GM12878 (cell line): ENCODE results near the gene GPR148. TPM values are rescaled to one million over a fixed set of nuclear protein-coding genes. Genes with fewer than 3 reads are reported as not detected.
A peak's percentile ranks its signal among the peaks of the same experiment; 100 is the strongest.

Experiments used
- BACH1 ChIP-seq: fragments of 450-650 bp; IDR thresholded peaks from 2 replicates; pipeline ENCODE4 v1.6.1; 2017; ENCODE audit warnings: mild to moderate bottlenecking, borderline replicate concordance
- BHLHE40 ChIP-seq, 2 experiments: fragments of 450-650 bp in 1 of 2; IDR thresholded peaks; 2 replicates each; pipeline ENCODE4 v1.6.1; 2011 to 2017; ENCODE audit warnings: low read depth in 2 of 2, borderline replicate concordance in 1 of 2, improper control_type of control experiment in 1 of 2, low read length in 1 of 2, mild to moderate bottlenecking in 1 of 2
- CTCF ChIP-seq, 3 experiments: IDR thresholded peaks in 2 of 3; conservative IDR thresholded peaks in 1 of 3; 2 replicates each; pipeline ENCODE4 v1.5.1; 2011; ENCODE audit warnings: low read depth in 3 of 3, low read length in 3 of 3, mild to moderate bottlenecking in 3 of 3, control low read depth in 2 of 3, moderate library complexity in 2 of 3, inconsistent platforms in 1 of 3, mixed read lengths in 1 of 3; ENCODE audit not compliant: control insufficient read depth in 2 of 3, insufficient read depth in 1 of 3; ENCODE audit errors: extremely low read depth in 1 of 3
- DPF2 ChIP-seq: fragments of 450-650 bp; IDR thresholded peaks from 2 replicates; pipeline ENCODE4 v1.6.1; 2017; ENCODE audit warnings: mild to moderate bottlenecking
- HDGF ChIP-seq: fragments of 450-650 bp; IDR thresholded peaks from 2 replicates; pipeline ENCODE4 v1.6.1; 2016; ENCODE audit warnings: antibody characterized with exemption
- IKZF1 ChIP-seq: fragments of 450-650 bp; conservative IDR thresholded peaks from 2 replicates; pipeline ENCODE4 v1.6.1; 2017; ENCODE audit warnings: antibody characterized with exemption, mild to moderate bottlenecking
- NFXL1 ChIP-seq: fragments of 450-650 bp; IDR thresholded peaks from 2 replicates; pipeline ENCODE4 v1.6.1; 2017; ENCODE audit warnings: antibody characterized with exemption, mild to moderate bottlenecking, borderline replicate concordance
- NR2F1 ChIP-seq: fragments of 450-650 bp; conservative IDR thresholded peaks from 2 replicates; pipeline ENCODE4 v1.6.1; 2017; ENCODE audit warnings: mild to moderate bottlenecking
- NRF1 ChIP-seq: conservative IDR thresholded peaks from 2 replicates; pipeline ENCODE4 v1.6.1; 2011; ENCODE audit warnings: mild to moderate bottlenecking, low read depth, low read length, improper control_type of control experiment
- POLR2A ChIP-seq: IDR thresholded peaks from 2 replicates; pipeline ENCODE4 v1.6.1; 2011; ENCODE audit warnings: low read depth, mild to moderate bottlenecking, low read length
- POLR2AphosphoS5 ChIP-seq: IDR thresholded peaks from 2 replicates; pipeline ENCODE4 v1.6.1; 2011; ENCODE audit warnings: mild to moderate bottlenecking, low read length, inconsistent platforms
- RUNX3 ChIP-seq: IDR thresholded peaks from 2 replicates; pipeline ENCODE4 v1.6.1; 2012; ENCODE audit warnings: low read length, inconsistent platforms
- polyA plus RNA-seq, 11 experiments: library from polyadenylated mRNA; depleted of rRNA in 4 of 11; unstranded in 6 of 11; stranded (reverse) in 5 of 11; fragments of >200 nt; fragmentation: Nextera tagmentation in 4 of 11; fragmentation: Illumina TruSeq in 1 of 11; extraction: Ambion mirVana in 4 of 11; extraction: Trizol in 1 of 11; gene quantifications; 1 replicate in 1 of 11; 2 replicates in 10 of 11; pipeline versions ENCODE4 v1.2.1 to v1.2.3, GENCODE V29; 2011 to 2016; ENCODE audit warnings: inconsistent platforms in 2 of 11, missing spikeins in 2 of 11, low read depth in 1 of 11
- total RNA-seq, 4 experiments: library from RNA; depleted of rRNA in 3 of 4; stranded (reverse); fragments of >200 nt in 3 of 4; fragmentation: Illumina TruSeq in 1 of 4; extraction: Trizol in 1 of 4; gene quantifications; 2 replicates each; pipeline versions ENCODE4 v1.2.1 to v1.2.3, GENCODE V29; 2013 to 2021

Gene GPR148
- total and polyA plus RNA-seq, 10 of the 15 experiments (the other 5 are each of a cell fraction or from before 2014, with no cell fraction given), result not detected

GRCh38 chr2:130727286-130727924, 1.5 kb upstream of the GPR148 start (continued):
- 0 out of 6 replicates have a peak, but pooled peaks of 2 of the 3 experiments have one; percentile 1 to 3 for TF ChIP-seq CTCF (IDR thresholded peaks at IDR 0.05 in 2 of 3, conservative IDR thresholded peaks at IDR 0.05 in 1 of 3; ENCODE audit: control insufficient read depth in 2 of 3, extremely low read depth in 1 of 3, insufficient read depth in 1 of 3, low read depth in 3 of 3, low read length in 3 of 3)
- TF ChIP-seq DPF2, result 0 out of 2 replicates have a peak, but pooled peaks have one; percentile 14
- no peak for TF ChIP-seq NFXL1
- TF ChIP-seq BACH1, result no peak
- TF ChIP-seq POLR2A, result peak; percentile 71
- TF ChIP-seq RUNX3, result no peak
- 0 out of 2 replicates have a peak, but pooled peaks have one; percentile 45 for TF ChIP-seq HDGF
- TF ChIP-seq NRF1, result peak; percentile 30; the same call in 1 of the 2 replicates
- 0 out of 2 replicates have a peak, but pooled peaks have one; percentile 33 for TF ChIP-seq NR2F1
- 0 out of 2 replicates have a peak, but pooled peaks have one; percentile 10 for TF ChIP-seq IKZF1
- peak in 1 of 2 experiments; percentile 8; a peak in 1 of 4 replicates for TF ChIP-seq BHLHE40 (IDR thresholded peaks at IDR 0.05; ENCODE audit: borderline replicate concordance in 1 of 2, low read depth in 2 of 2, low read length in 1 of 2)
- peak; percentile 38; the same call in 1 of the 2 replicates for TF ChIP-seq POLR2AphosphoS5
- TF ChIP-seq, all 136 proteins: peak for 14
